A549 (cell line): ENCODE results near the gene CLDN7.

Experiments
- HOXB5 ChIP-seq: fragments of 250-450 bp; sonication (Bioruptor Pico); IDR thresholded peaks from 2 replicates; pipeline ENCODE4 v1.5.0; 2020; ENCODE audit warnings: mild to moderate bottlenecking, moderate library complexity
- JUN ChIP-seq, 2 experiments: fragments of >200 bp; sonication (Bioruptor Twin); formaldehyde crosslinking; IDR thresholded peaks; 2 replicates in 1 of 2; 3 replicates in 1 of 2; pipeline ENCODE4 v1.6.1; 2016 to 2017
- NR3C1 ChIP-seq: fragments of >200 bp; sonication (Bioruptor Twin); formaldehyde crosslinking; IDR thresholded peaks from 3 replicates; pipeline ENCODE4 v1.6.1; 2017
- POLR2A ChIP-seq: IDR thresholded peaks from 2 replicates; pipeline ENCODE4 v1.6.1; 2012; ENCODE audit warnings: mild to moderate bottlenecking, low read length
- RFX5 ChIP-seq: fragments of 450-650 bp; IDR thresholded peaks from 2 replicates; pipeline ENCODE4 v1.7.1; 2014; ENCODE audit warnings: antibody characterized with exemption, mild to moderate bottlenecking, moderate library complexity
- RNF2 ChIP-seq: fragments of 200-600 bp; sonication (generic); IDR thresholded peaks from 2 replicates; pipeline ENCODE4 v1.6.1; 2016; ENCODE audit warnings: low read depth, mild to moderate bottlenecking, antibody characterized with exemption, moderate library complexity, borderline replicate concordance
- SREBF2 ChIP-seq: fragments of 450-650 bp; IDR thresholded peaks from 2 replicates; pipeline ENCODE4 v1.6.1; 2014; ENCODE audit warnings: mild to moderate bottlenecking, moderate library complexity
- ZC3H11A ChIP-seq: fragments of 450-650 bp; IDR thresholded peaks from 2 replicates; pipeline ENCODE4 v1.6.1; 2014; ENCODE audit warnings: antibody characterized with exemption, mild to moderate bottlenecking
- TF ChIP-seq, protein P1 (sequence below): IDR thresholded peaks from 2 replicates; pipeline ENCODE4 v1.6.1; 2012; ENCODE audit warnings: low read depth, borderline replicate concordance
- TF ChIP-seq, protein P2 (sequence below): fragments of >200 bp; sonication (Bioruptor Twin); formaldehyde crosslinking; IDR thresholded peaks from 3 replicates; pipeline ENCODE4 v1.5.1; 2016

DNA sequence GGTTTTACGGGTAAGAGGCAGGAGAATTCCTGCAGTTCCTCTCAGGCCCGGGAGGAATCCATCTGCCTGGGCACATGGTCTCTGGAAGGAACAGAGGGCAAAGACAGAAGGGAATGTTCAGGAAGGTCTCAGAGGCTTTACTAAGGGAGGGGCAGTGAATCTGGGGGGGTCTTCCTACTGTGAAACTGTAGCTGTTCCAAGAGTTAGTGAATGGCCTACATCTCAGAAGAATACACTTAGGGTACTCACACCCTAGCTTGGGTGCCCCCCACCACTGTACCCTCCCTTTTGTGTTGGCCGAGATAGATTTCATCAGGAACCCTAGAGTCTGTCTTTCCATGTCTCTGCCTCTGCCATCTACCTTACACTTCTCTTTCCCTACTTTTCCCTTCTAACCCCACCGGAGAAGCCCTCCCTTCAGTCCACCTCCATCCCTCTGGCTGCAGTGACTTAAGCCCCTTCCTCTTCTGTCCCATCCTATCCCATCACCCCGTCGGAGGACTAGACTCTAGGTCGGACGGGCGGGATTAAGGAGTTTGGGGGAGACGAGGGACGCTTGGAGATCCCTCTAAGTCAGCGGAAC, 43.0 kb downstream of the CLDN7 start:
- TF ChIP-seq, protein P1, sequence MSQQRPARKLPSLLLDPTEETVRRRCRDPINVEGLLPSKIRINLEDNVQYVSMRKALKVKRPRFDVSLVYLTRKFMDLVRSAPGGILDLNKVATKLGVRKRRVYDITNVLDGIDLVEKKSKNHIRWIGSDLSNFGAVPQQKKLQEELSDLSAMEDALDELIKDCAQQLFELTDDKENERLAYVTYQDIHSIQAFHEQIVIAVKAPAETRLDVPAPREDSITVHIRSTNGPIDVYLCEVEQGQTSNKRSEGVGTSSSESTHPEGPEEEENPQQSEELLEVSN = no peak
- TF ChIP-seq NR3C1 (no peak), ZC3H11A (no peak), SREBF2 (no peak), JUN (IDR thresholded peaks at IDR 0.05) (no peak), RNF2 (no peak), POLR2A (no peak), RFX5 (no peak), HOXB5 (CRISPR knock-in tag) (no peak)
- TF ChIP-seq, protein P2, sequence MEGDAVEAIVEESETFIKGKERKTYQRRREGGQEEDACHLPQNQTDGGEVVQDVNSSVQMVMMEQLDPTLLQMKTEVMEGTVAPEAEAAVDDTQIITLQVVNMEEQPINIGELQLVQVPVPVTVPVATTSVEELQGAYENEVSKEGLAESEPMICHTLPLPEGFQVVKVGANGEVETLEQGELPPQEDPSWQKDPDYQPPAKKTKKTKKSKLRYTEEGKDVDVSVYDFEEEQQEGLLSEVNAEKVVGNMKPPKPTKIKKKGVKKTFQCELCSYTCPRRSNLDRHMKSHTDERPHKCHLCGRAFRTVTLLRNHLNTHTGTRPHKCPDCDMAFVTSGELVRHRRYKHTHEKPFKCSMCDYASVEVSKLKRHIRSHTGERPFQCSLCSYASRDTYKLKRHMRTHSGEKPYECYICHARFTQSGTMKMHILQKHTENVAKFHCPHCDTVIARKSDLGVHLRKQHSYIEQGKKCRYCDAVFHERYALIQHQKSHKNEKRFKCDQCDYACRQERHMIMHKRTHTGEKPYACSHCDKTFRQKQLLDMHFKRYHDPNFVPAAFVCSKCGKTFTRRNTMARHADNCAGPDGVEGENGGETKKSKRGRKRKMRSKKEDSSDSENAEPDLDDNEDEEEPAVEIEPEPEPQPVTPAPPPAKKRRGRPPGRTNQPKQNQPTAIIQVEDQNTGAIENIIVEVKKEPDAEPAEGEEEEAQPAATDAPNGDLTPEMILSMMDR = no peak
